Activated B cell treated with CpG ODN at 0.5 μM for 24 hours (primary cell): ENCODE measurements around the gene PAK1. TPM values are rescaled to one million over a fixed set of nuclear protein-coding genes. Genes with fewer than 3 reads are reported as not detected.
"Not testable (repeated sequence)": the region's sequence is repeated elsewhere in the genome, so short reads cannot be mapped to it uniquely, and the experiment has no call there.

Experiments used
- ATAC-seq: fragments of 200-7000 bp; cut with Tn5 transposase; one replicate; pipeline ENCODE4 v1.10.0; 2021; ENCODE audit warnings: low read depth, mild to moderate bottlenecking, moderate library complexity
- CTCF ChIA-PET: fragments of 350-600 bp; sonication (Branson Sonifier 250); formaldehyde crosslinking; loops from one replicate; lab custom pipeline; 2021; ENCODE audit warnings: antibody characterized with exemption; lab: Charles Lee
- POLR2A ChIA-PET: fragments of 350-600 bp; sonication (Branson Sonifier 250); formaldehyde crosslinking; loops from one replicate; lab custom pipeline; 2021; ENCODE audit warnings: antibody characterized with exemption; lab: Charles Lee
- DNase-seq: peaks from one replicate; pipeline ENCODE4 v3.0.0; 2022
- H3K27ac Mint-ChIP-seq: one replicate; pipeline ENCODE4 v1.8.0; 2020; ENCODE audit warnings: mixed read lengths
- H3K27me3 Mint-ChIP-seq: one replicate; pipeline ENCODE4 v1.8.0; 2021; ENCODE audit warnings: mixed read lengths
- H3K36me3 Mint-ChIP-seq: one replicate; pipeline ENCODE4 v1.8.0; 2021; ENCODE audit warnings: low read depth, mixed read lengths
- H3K4me1 Mint-ChIP-seq: one replicate; pipeline ENCODE4 v1.8.0; 2021; ENCODE audit warnings: mixed read lengths
- H3K4me3 Mint-ChIP-seq: one replicate; pipeline ENCODE4 v1.8.0; 2020; ENCODE audit warnings: mild to moderate bottlenecking, mixed read lengths
- H3K9me3 Mint-ChIP-seq: one replicate; pipeline ENCODE4 v1.8.0; 2020; ENCODE audit warnings: mixed read lengths
- CTCF ChIP-seq: fragments of 200-600 bp; IDR thresholded peaks from one replicate; pipeline ENCODE4 v1.8.0; 2022; ENCODE audit warnings: antibody characterized with exemption, mild to moderate bottlenecking
- intact Hi-C: fragments of 100-400 bp; cut with micrococcal nuclease; formaldehyde crosslinking; loops from one replicate; pipeline ENCODE4 v1.15.1; 2024
- total RNA-seq: library from RNA; stranded (reverse); gene quantifications from 2 replicates; pipeline ENCODE4 v1.2.3, GENCODE V29; 2022

Gene PAK1
- total RNA-seq, 1 donor from 2014 or later: 21.1 TPM

GRCh38 chr11:77384571-77384970, 89.3 kb downstream of the PAK1 start:
- ATAC-seq: no peak
- Mint-ChIP-seq H3K36me3 (peaks cover 15% of the 10 kb centered on the region), H3K27ac (no peak overlapping the region), H3K9me3 (no peaks in the 10 kb centered on the region), H3K27me3 (no peaks in the 10 kb centered on the region), H3K4me1 (no peaks in the 10 kb centered on the region), H3K4me3 (no peak overlapping the region)
- ChIA-PET POLR2A (no interaction called here), CTCF (no interaction called here)
- TF ChIP-seq CTCF: no peak
- intact Hi-C loops: no loop called here
- DNase-seq: no peak

GRCh38 chr11:77383349-77383748, 90.5 kb downstream of the PAK1 start:
- H3K27me3 Mint-ChIP-seq, H3K9me3 Mint-ChIP-seq, H3K4me3 Mint-ChIP-seq, H3K27ac Mint-ChIP-seq, intact Hi-C loops, DNase-seq, ATAC-seq, H3K4me1 Mint-ChIP-seq, CTCF ChIA-PET: not testable (repeated sequence)
- POLR2A ChIA-PET: interaction anchor here (0.7 kb wide), 1 partner anchor 16 kb away, joined by 9 read pairs; no protein-coding TSS in a partner anchor
- H3K36me3 Mint-ChIP-seq: peaks cover 19% of the 10 kb centered on the region

GRCh38 chr11:77381729-77382665, 91.9 kb downstream of the PAK1 start:
- intact Hi-C loops: no loop called here
- Mint-ChIP-seq H3K27me3 (no peaks in the 10 kb centered on the region), H3K9me3 (no peaks in the 10 kb centered on the region), H3K4me1 (no peaks in the 10 kb centered on the region), H3K4me3 (no peak overlapping the region), H3K36me3 (peaks cover 27% of the 10 kb centered on the region), H3K27ac (no peak overlapping the region)
- CTCF ChIA-PET: no interaction called here
- DNase-seq (no peak), ATAC-seq (no peak)
- TF ChIP-seq CTCF: no peak
- POLR2A ChIA-PET: no interaction called here

GRCh38 chr11:77379934-77380333, 94.0 kb downstream of the PAK1 start:
- ChIA-PET POLR2A (no interaction called here), CTCF (no interaction called here)
- Mint-ChIP-seq H3K4me1 (no peaks in the 10 kb centered on the region), H3K27me3 (no peaks in the 10 kb centered on the region), H3K27ac (no peak overlapping the region), H3K9me3 (no peaks in the 10 kb centered on the region), H3K36me3 (peaks cover 39% of the 10 kb centered on the region), H3K4me3 (no peak overlapping the region)
- no peak for TF ChIP-seq CTCF
- intact Hi-C loops: no loop called here
- no peak for ATAC-seq
- DNase-seq: no peak

- no peak overlapping the region for H3K4me3 Mint-ChIP-seq
Measured at GRCh38 chr11:77379253-77379652, 94.6 kb downstream of the PAK1 start.

More at GRCh38 chr11:77379253-77379652, 94.6 kb downstream of the PAK1 start:
- peaks cover 41% of the 10 kb centered on the region for H3K36me3 Mint-ChIP-seq
- ATAC-seq (no peak), DNase-seq (no peak)
- no peaks in the 10 kb centered on the region for H3K4me1 Mint-ChIP-seq
- ChIA-PET POLR2A (no interaction called here), CTCF (interaction anchor here (0.7 kb wide), 1 partner anchor 909 kb away, joined by 3 read pairs; no protein-coding TSS in a partner anchor)
- intact Hi-C loops: no loop called here
- no peak overlapping the region for H3K27ac Mint-ChIP-seq
- TF ChIP-seq CTCF: no peak
- no peaks in the 10 kb centered on the region for H3K27me3 Mint-ChIP-seq
- H3K9me3 Mint-ChIP-seq: no peaks in the 10 kb centered on the region
